ENCODE data around the gene AFG3L2. TPM values are rescaled to one million over a fixed set of nuclear protein-coding genes. Genes with fewer than 3 reads are reported as not detected.

AFG3L2 gene
- total and polyA plus RNA-seq, 2 of the 13 experiments (the other 11 are each of a cell fraction or from before 2014, with no cell fraction given), result 28.6 to 86.9 TPM

- TF ChIP-seq, protein P1, sequence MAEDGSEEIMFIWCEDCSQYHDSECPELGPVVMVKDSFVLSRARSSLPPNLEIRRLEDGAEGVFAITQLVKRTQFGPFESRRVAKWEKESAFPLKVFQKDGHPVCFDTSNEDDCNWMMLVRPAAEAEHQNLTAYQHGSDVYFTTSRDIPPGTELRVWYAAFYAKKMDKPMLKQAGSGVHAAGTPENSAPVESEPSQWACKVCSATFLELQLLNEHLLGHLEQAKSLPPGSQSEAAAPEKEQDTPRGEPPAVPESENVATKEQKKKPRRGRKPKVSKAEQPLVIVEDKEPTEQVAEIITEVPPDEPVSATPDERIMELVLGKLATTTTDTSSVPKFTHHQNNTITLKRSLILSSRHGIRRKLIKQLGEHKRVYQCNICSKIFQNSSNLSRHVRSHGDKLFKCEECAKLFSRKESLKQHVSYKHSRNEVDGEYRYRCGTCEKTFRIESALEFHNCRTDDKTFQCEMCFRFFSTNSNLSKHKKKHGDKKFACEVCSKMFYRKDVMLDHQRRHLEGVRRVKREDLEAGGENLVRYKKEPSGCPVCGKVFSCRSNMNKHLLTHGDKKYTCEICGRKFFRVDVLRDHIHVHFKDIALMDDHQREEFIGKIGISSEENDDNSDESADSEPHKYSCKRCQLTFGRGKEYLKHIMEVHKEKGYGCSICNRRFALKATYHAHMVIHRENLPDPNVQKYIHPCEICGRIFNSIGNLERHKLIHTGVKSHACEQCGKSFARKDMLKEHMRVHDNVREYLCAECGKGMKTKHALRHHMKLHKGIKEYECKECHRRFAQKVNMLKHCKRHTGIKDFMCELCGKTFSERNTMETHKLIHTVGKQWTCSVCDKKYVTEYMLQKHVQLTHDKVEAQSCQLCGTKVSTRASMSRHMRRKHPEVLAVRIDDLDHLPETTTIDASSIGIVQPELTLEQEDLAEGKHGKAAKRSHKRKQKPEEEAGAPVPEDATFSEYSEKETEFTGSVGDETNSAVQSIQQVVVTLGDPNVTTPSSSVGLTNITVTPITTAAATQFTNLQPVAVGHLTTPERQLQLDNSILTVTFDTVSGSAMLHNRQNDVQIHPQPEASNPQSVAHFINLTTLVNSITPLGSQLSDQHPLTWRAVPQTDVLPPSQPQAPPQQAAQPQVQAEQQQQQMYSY (CRISPR knock-in tag; IDR thresholded peaks at IDR 0.05), result no peak
- TF ChIP-seq, protein P2, sequence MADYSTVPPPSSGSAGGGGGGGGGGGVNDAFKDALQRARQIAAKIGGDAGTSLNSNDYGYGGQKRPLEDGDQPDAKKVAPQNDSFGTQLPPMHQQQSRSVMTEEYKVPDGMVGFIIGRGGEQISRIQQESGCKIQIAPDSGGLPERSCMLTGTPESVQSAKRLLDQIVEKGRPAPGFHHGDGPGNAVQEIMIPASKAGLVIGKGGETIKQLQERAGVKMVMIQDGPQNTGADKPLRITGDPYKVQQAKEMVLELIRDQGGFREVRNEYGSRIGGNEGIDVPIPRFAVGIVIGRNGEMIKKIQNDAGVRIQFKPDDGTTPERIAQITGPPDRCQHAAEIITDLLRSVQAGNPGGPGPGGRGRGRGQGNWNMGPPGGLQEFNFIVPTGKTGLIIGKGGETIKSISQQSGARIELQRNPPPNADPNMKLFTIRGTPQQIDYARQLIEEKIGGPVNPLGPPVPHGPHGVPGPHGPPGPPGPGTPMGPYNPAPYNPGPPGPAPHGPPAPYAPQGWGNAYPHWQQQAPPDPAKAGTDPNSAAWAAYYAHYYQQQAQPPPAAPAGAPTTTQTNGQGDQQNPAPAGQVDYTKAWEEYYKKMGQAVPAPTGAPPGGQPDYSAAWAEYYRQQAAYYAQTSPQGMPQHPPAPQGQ (CRISPR knock-in tag; IDR thresholded peaks at IDR 0.05; ENCODE audit: borderline replicate concordance), result no peak
- TF ChIP-seq, protein P3, sequence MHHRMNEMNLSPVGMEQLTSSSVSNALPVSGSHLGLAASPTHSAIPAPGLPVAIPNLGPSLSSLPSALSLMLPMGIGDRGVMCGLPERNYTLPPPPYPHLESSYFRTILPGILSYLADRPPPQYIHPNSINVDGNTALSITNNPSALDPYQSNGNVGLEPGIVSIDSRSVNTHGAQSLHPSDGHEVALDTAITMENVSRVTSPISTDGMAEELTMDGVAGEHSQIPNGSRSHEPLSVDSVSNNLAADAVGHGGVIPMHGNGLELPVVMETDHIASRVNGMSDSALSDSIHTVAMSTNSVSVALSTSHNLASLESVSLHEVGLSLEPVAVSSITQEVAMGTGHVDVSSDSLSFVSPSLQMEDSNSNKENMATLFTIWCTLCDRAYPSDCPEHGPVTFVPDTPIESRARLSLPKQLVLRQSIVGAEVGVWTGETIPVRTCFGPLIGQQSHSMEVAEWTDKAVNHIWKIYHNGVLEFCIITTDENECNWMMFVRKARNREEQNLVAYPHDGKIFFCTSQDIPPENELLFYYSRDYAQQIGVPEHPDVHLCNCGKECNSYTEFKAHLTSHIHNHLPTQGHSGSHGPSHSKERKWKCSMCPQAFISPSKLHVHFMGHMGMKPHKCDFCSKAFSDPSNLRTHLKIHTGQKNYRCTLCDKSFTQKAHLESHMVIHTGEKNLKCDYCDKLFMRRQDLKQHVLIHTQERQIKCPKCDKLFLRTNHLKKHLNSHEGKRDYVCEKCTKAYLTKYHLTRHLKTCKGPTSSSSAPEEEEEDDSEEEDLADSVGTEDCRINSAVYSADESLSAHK (CRISPR knock-in tag; IDR thresholded peaks at IDR 0.05; ENCODE audit: borderline replicate concordance), result no peak
- no peak for TF ChIP-seq ZNF34 (CRISPR knock-in tag; IDR thresholded peaks at IDR 0.05; ENCODE audit: borderline replicate concordance)
- TF ChIP-seq NFE2 (CRISPR knock-in tag; IDR thresholded peaks at IDR 0.05), result peak; percentile 60
- no peak for TF ChIP-seq PRMT3 (CRISPR knock-in tag; IDR thresholded peaks at IDR 0.05; ENCODE audit: borderline replicate concordance, low read depth)
- TF ChIP-seq ZNF687 (CRISPR knock-in tag; IDR thresholded peaks at IDR 0.05), result peak; percentile 3; the same call in 1 of the 2 replicates
- no peak for TF ChIP-seq TEAD2 (CRISPR knock-in tag; IDR thresholded peaks at IDR 0.05)
- TF ChIP-seq SRSF1 (optimal IDR thresholded peaks at IDR 0.05; ENCODE audit: low read depth, low read length), result no peak
- peak; percentile 93 for TF ChIP-seq ZNF335 (CRISPR knock-in tag; IDR thresholded peaks at IDR 0.05)
- TF ChIP-seq NR2F2 (IDR thresholded peaks at IDR 0.05; ENCODE audit: borderline replicate concordance, low read depth), result no peak
- peak in 1 of 2 experiments; percentile 59; a peak in 1 of 4 replicates for TF ChIP-seq KLF16 (CRISPR knock-in tag; IDR thresholded peaks at IDR 0.05)
- no peak for TF ChIP-seq CEBPG (CRISPR knock-in tag; IDR thresholded peaks at IDR 0.05)
- 0 out of 2 replicates have a peak, but pooled peaks have one; percentile 27 for TF ChIP-seq ZNF746 (CRISPR knock-in tag; IDR thresholded peaks at IDR 0.05)
Observed at GRCh38 chr18:12377556-12378197, 650 bp upstream of the AFG3L2 start (continued).

Data from HepG2 (cell line).